ENCODE results near the gene MATN1.

- TF ChIP-seq CTCF (IDR thresholded peaks at IDR 0.05) (no peak), POLR2A (IDR thresholded peaks at IDR 0.05) (no peak)
Measured at GRCh38 chr1:30748098-30748698, 24.8 kb upstream of the MATN1 start.
